Tracheal epithelial cell (primary cell): ENCODE data around the gene BCL10. TPM values are rescaled to one million over a fixed set of nuclear protein-coding genes. Genes with fewer than 3 reads are reported as not detected.

Experiments
- total RNA-seq: library from RNA; depleted of rRNA; stranded (reverse); fragments of >200 nt; gene quantifications from 2 replicates; pipeline ENCODE4 v1.2.1, GENCODE V29; 2014

Gene BCL10
- total RNA-seq = 35.4 and 35.7 TPM in 2 replicates

GRCh38 chr1:85276215-85276977 is at the start of gene BCL10:
TSS of gene BCL10 (minus strand) at chr1:85276632. CDS start at chr1:85276352, 280 bp downstream.

DNA sequence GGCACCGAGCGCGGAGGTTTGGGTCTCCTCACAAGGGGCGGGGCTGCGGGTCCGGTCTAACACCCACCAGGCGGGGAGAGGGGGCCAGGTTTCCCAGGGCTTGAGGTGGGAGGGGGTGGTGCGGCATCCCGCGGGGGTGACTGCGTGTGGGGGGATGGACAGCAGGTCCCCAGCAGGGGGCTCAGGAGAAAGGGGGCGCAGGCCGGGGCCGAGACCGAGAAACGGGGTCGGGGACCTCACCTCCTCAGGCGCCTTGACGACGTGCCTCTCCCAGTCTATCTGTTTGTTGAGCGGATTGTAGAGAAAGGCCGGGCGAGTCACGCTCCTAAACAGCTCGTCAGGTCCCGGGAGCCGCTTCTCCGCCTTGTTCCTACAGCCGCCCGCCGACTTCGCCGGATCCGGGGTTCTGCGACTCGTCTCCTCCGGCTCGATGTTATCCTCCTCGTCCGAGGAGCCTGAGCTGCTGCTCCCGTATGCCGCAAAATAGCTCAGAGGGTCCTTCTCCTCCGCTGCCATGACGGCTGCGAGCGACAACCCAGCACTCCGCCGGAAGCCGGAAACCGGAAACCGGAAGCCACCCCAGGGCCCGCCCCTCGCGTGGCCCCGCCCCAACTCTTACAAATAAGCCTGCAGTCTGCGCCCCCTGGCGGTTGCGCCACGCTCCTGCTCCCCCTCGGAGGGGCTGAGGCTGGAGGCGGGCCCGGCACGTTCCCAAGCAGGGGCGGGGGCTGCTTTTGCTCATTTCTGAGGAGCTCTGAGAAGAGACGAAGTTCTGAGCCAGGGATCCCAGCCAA is 17.1 kb downstream of the BCL10 start, which contains the start of gene C1orf52:
C1orf52 (minus strand) TSS at position 545 of the 794 bp plus-strand sequence; CDS start at position 516, 29 bp downstream.

Other genes with a start within 250 kb of the BCL10 start
- gene MCOLN3, start 228.1 kb downstream of the BCL10 start, total RNA-seq = 1.3 and 4.8 TPM in 2 replicates
- 5.1 and 7.2 TPM in 2 replicates for gene SYDE2, start 75.6 kb downstream of the BCL10 start, total RNA-seq
- gene C1orf52, start 17.0 kb downstream of the BCL10 start, total RNA-seq = 9.2 and 18.6 TPM in 2 replicates
- gene DDAH1, start 188.5 kb upstream of the BCL10 start, total RNA-seq = 2.1 and 6.7 TPM in 2 replicates